Superior temporal gyrus (tissue), 1 donor: ENCODE data around the gene CCDC57.
"Not testable (repeated sequence)": the region's sequence is repeated elsewhere in the genome, so short reads cannot be mapped to it uniquely, and the experiment has no call there.

Experiments
- DNase-seq: peaks from one replicate; pipeline ENCODE4 v3.0.0-alpha.2; 2016; ENCODE audit errors: extremely low spot score

Gene CCDC57

GRCh38 chr17:82201498-82201910, 11.1 kb downstream of the CCDC57 start:
- no peak for DNase-seq

- no peak for DNase-seq
These were observed 11.7 kb downstream of the CCDC57 start for GRCh38 chr17:82200743-82201497.

GRCh38 chr17:82200135-82200534, 12.5 kb downstream of the CCDC57 start:
- no peak for DNase-seq

- DNase-seq: no peak
These were observed 13.1 kb downstream of the CCDC57 start for GRCh38 chr17:82199496-82199895.

GRCh38 chr17:82198092-82198491, 14.6 kb downstream of the CCDC57 start:
- no peak for DNase-seq

GRCh38 chr17:82195675-82196672, 16.7 kb downstream of the CCDC57 start:
- no peak for DNase-seq

- DNase-seq: no peak
These were observed 17.9 kb downstream of the CCDC57 start for GRCh38 chr17:82194765-82195164.

GRCh38 chr17:82193520-82194220, 19.0 kb downstream of the CCDC57 start:
- no peak for DNase-seq

GRCh38 chr17:82193050-82193449, 19.6 kb downstream of the CCDC57 start:
- not testable (repeated sequence) for DNase-seq

GRCh38 chr17:82188001-82188961, 24.4 kb downstream of the CCDC57 start:
- no peak for DNase-seq

- DNase-seq: no peak
These were observed 25.1 kb downstream of the CCDC57 start for GRCh38 chr17:82187500-82187899.

- DNase-seq: no peak
These were observed 26.4 kb downstream of the CCDC57 start for GRCh38 chr17:82186221-82186620.

- peak; percentile 50 for DNase-seq
These were observed 27.9 kb downstream of the CCDC57 start for GRCh38 chr17:82184761-82185160.

- DNase-seq: no peak
These were observed 31.7 kb downstream of the CCDC57 start for GRCh38 chr17:82180776-82181528.

GRCh38 chr17:82179946-82180475, 32.6 kb downstream of the CCDC57 start:
- no peak for DNase-seq

GRCh38 chr17:82179412-82179811, 33.2 kb downstream of the CCDC57 start:
- DNase-seq: no peak

GRCh38 chr17:82178499-82179261, 34.0 kb downstream of the CCDC57 start:
- no peak for DNase-seq

GRCh38 chr17:82177761-82178498, 34.7 kb downstream of the CCDC57 start:
- no peak for DNase-seq
